SJCRH30 (cell line): ENCODE results near the gene GPX6. TPM values are rescaled to one million over a fixed set of nuclear protein-coding genes. Genes with fewer than 3 reads are reported as not detected.
"Not testable (repeated sequence)": the region's sequence is repeated elsewhere in the genome, so short reads cannot be mapped to it uniquely, and the experiment has no call there.

Experiments used
- DNase-seq, 2 experiments: peaks; one replicate each; pipeline ENCODE4 v3.0.0-alpha.2; 2015 to 2020
- H3K27ac ChIP-seq: fragments of 250-450 bp; sonication (Bioruptor Pico); 2 replicates; pipeline ENCODE4 v1.5.1; 2020; ENCODE audit warnings: mild to moderate bottlenecking, moderate library complexity
- H3K27me3 ChIP-seq: fragments of 250-450 bp; sonication (Bioruptor Pico); 2 replicates; pipeline ENCODE4 v1.5.1; 2020; ENCODE audit warnings: mild to moderate bottlenecking, moderate library complexity
- H3K36me3 ChIP-seq: fragments of 250-450 bp; sonication (Bioruptor Pico); 2 replicates; pipeline ENCODE4 v1.5.1; 2020; ENCODE audit warnings: mild to moderate bottlenecking, moderate library complexity
- H3K4me1 ChIP-seq: fragments of 250-450 bp; sonication (Bioruptor Pico); 2 replicates; pipeline ENCODE4 v1.5.1; 2020; ENCODE audit warnings: mild to moderate bottlenecking, moderate library complexity
- H3K4me3 ChIP-seq: fragments of 250-450 bp; sonication (Bioruptor Pico); 2 replicates; pipeline ENCODE4 v1.5.1; 2020; ENCODE audit warnings: mild to moderate bottlenecking, moderate library complexity
- H3K9me3 ChIP-seq: fragments of 250-450 bp; sonication (Bioruptor Pico); replicated peaks from 2 replicates; pipeline ENCODE4 v1.5.1; 2020; ENCODE audit warnings: mild to moderate bottlenecking, moderate library complexity
- total RNA-seq: library from RNA; depleted of rRNA; stranded (reverse); fragments of >200 nt; shearing (Covaris generic); gene quantifications from 2 replicates; pipeline ENCODE4 v1.2.3, GENCODE V29; 2014

Gene GPX6
- total RNA-seq, 1 experiment from 2014 or later, result not detected

- Histone ChIP-seq H3K27me3 (no peaks in the 10 kb centered on the region), H3K27ac (no peak overlapping the region), H3K9me3 (no peaks in the 10 kb centered on the region), H3K36me3 (no peaks in the 10 kb centered on the region), H3K4me3 (no peak overlapping the region), H3K4me1 (no peaks in the 10 kb centered on the region)
- no peak for DNase-seq
Observed at GRCh38 chr6:28537509-28538140, 22.0 kb upstream of the GPX6 start.

GRCh38 chr6:28537065-28537464 lies 21.5 kb upstream of the GPX6 start:
- Histone ChIP-seq H3K4me3 (no peak overlapping the region), H3K9me3 (no peaks in the 10 kb centered on the region), H3K4me1 (no peaks in the 10 kb centered on the region), H3K27me3 (no peaks in the 10 kb centered on the region), H3K36me3 (no peaks in the 10 kb centered on the region), H3K27ac (no peak overlapping the region)
- no peak for DNase-seq

GRCh38 chr6:28534875-28535274 lies 19.3 kb upstream of the GPX6 start:
- H3K4me3 ChIP-seq, result no peak overlapping the region
- H3K4me1 ChIP-seq, result no peaks in the 10 kb centered on the region
- no peak overlapping the region for H3K27ac ChIP-seq
- no peak for DNase-seq
- H3K36me3 ChIP-seq, result no peaks in the 10 kb centered on the region
- no peaks in the 10 kb centered on the region for H3K9me3 ChIP-seq
- H3K27me3 ChIP-seq, result no peaks in the 10 kb centered on the region

- H3K36me3 ChIP-seq, result no peaks in the 10 kb centered on the region
- no peak overlapping the region for H3K4me3 ChIP-seq
- no peak for DNase-seq
- H3K9me3 ChIP-seq, result no peaks in the 10 kb centered on the region
- H3K27ac ChIP-seq, result no peak overlapping the region
- no peaks in the 10 kb centered on the region for H3K27me3 ChIP-seq
- H3K4me1 ChIP-seq, result no peaks in the 10 kb centered on the region
Observed at GRCh38 chr6:28534306-28534705, 18.7 kb upstream of the GPX6 start.

- peak in 1 of 2 experiments; percentile 2 for DNase-seq
- Histone ChIP-seq H3K27ac (no peak overlapping the region), H3K9me3 (no peaks in the 10 kb centered on the region), H3K36me3 (no peaks in the 10 kb centered on the region), H3K4me3 (no peak overlapping the region), H3K27me3 (no peaks in the 10 kb centered on the region), H3K4me1 (no peaks in the 10 kb centered on the region)
Observed at GRCh38 chr6:28531479-28532128, 16.0 kb upstream of the GPX6 start.

- H3K4me3 ChIP-seq, result no peak overlapping the region
- no peak for DNase-seq
- no peaks in the 10 kb centered on the region; the same call in 1 of the 2 replicates for H3K27me3 ChIP-seq
- H3K36me3 ChIP-seq, result no peaks in the 10 kb centered on the region
- H3K4me1 ChIP-seq, result no peaks in the 10 kb centered on the region
- no peak overlapping the region for H3K27ac ChIP-seq
- H3K9me3 ChIP-seq, result no peaks in the 10 kb centered on the region
Observed at GRCh38 chr6:28530777-28531176, 15.2 kb upstream of the GPX6 start.

- H3K4me3 ChIP-seq, result no peak within 1 kb of the TSS
- H3K27me3 ChIP-seq, result no peaks in the 10 kb centered on the region; the same call in 1 of the 2 replicates
- peaks cover 5% of the 10 kb centered on the region for H3K4me1 ChIP-seq
- no peaks in the 10 kb centered on the region for H3K9me3 ChIP-seq
- peak in 1 of 2 experiments; percentile 10 for DNase-seq
- H3K36me3 ChIP-seq, result no peaks in the 10 kb centered on the region
- no peak within 1 kb of the TSS for H3K27ac ChIP-seq
Observed at GRCh38 chr6:28525496-28526039, 10.0 kb upstream of the GPX6 start, which contains the start of gene GPX5. TSS of gene GPX5 (plus strand) at chr6:28525881. CDS start at chr6:28526014, 133 bp downstream.

- Histone ChIP-seq H3K4me1 (peaks cover 5% of the 10 kb centered on the region), H3K27me3 (no peaks in the 10 kb centered on the region; the same call in none of the 2 replicates), H3K4me3 (no peak overlapping the region), H3K27ac (no peak overlapping the region), H3K36me3 (no peaks in the 10 kb centered on the region), H3K9me3 (no peaks in the 10 kb centered on the region)
- DNase-seq, result peak in 1 of 2 experiments; percentile 13
Observed at GRCh38 chr6:28523241-28523622, 7.6 kb upstream of the GPX6 start.

- DNase-seq, result peak in 1 of 2 experiments; percentile 2
- Histone ChIP-seq H3K4me3 (no peak overlapping the region), H3K36me3 (no peaks in the 10 kb centered on the region), H3K27me3 (no peaks in the 10 kb centered on the region; the same call in none of the 2 replicates), H3K4me1 (peaks cover 5% of the 10 kb centered on the region), H3K27ac (no peak overlapping the region), H3K9me3 (no peaks in the 10 kb centered on the region)
Observed at GRCh38 chr6:28522594-28523240, 7.1 kb upstream of the GPX6 start.

GRCh38 chr6:28517964-28518363 lies 2.4 kb upstream of the GPX6 start:
- Histone ChIP-seq H3K27ac (no peak overlapping the region), H3K4me1 (peaks cover 5% of the 10 kb centered on the region), H3K36me3 (no peaks in the 10 kb centered on the region), H3K27me3 (no peaks in the 10 kb centered on the region; the same call in 1 of the 2 replicates), H3K4me3 (no peak overlapping the region), H3K9me3 (no peaks in the 10 kb centered on the region)
- no peak for DNase-seq

- not testable (repeated sequence) for H3K4me3 ChIP-seq, DNase-seq, H3K9me3 ChIP-seq, H3K36me3 ChIP-seq, H3K27ac ChIP-seq, H3K4me1 ChIP-seq, H3K27me3 ChIP-seq
Observed at GRCh38 chr6:28512387-28512786, 3.2 kb downstream of the GPX6 start.

- no peaks in the 10 kb centered on the region for H3K9me3 ChIP-seq
- no peak overlapping the region for H3K27ac ChIP-seq
- no peaks in the 10 kb centered on the region for H3K4me1 ChIP-seq
- DNase-seq, result no peak
- no peaks in the 10 kb centered on the region for H3K27me3 ChIP-seq
- no peaks in the 10 kb centered on the region for H3K36me3 ChIP-seq
- no peak overlapping the region for H3K4me3 ChIP-seq
Observed at GRCh38 chr6:28511628-28512300, 3.8 kb downstream of the GPX6 start.

GRCh38 chr6:28506807-28507475 lies 8.7 kb downstream of the GPX6 start:
- Histone ChIP-seq H3K4me1 (no peaks in the 10 kb centered on the region), H3K27ac (no peak overlapping the region), H3K27me3 (no peaks in the 10 kb centered on the region), H3K36me3 (no peaks in the 10 kb centered on the region), H3K4me3 (no peak overlapping the region), H3K9me3 (no peaks in the 10 kb centered on the region)
- no peak for DNase-seq

- H3K27me3 ChIP-seq, result no peaks in the 10 kb centered on the region
- H3K36me3 ChIP-seq, result no peaks in the 10 kb centered on the region
- H3K4me3 ChIP-seq, result no peak overlapping the region
- no peaks in the 10 kb centered on the region for H3K4me1 ChIP-seq
- DNase-seq, result no peak
- no peak overlapping the region for H3K27ac ChIP-seq
- no peaks in the 10 kb centered on the region for H3K9me3 ChIP-seq
Observed at GRCh38 chr6:28505733-28506132, 9.9 kb downstream of the GPX6 start.
